ENCODE results near the gene SCUBE1.

SCUBE1 gene

DNA sequence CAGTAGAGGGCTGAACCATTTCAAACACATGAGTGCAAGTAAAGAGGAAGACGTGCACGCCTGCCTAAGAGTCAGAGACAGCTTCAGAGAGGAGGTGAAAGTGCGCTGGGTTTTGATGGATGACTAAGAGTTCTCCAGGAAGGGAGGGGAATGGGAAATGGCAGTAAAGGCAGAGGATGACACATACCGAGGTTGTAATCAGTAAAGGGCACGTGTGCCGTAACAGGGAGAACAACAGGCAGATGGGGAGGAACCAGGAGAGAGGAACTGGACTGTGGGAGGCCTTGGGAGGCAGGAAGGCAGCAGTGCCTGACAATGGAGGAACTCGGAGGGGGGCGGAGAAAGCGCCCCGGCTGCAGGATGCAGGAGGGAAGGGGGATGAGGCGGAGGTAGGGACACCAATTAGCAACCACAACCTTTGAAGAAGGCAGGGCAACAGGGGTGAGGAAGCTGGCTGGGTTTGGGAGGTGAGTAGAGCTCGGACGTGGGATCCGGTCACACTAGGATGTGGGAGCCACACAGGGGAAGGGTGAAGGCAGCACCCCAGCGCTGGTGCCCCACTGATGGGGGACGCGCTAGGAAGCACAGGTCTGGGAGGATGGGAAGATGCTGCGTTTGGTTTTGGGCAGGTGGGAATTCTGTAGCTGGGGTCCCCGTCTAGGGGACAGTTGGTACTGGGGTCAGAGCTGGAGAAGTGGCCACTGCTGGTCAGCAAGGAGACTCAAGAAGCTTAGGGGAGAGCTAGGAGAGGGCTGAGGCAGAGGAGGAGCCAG, 67.4 kb downstream of the SCUBE1 start:
- DNase-seq = peak; percentile 46

DNA sequence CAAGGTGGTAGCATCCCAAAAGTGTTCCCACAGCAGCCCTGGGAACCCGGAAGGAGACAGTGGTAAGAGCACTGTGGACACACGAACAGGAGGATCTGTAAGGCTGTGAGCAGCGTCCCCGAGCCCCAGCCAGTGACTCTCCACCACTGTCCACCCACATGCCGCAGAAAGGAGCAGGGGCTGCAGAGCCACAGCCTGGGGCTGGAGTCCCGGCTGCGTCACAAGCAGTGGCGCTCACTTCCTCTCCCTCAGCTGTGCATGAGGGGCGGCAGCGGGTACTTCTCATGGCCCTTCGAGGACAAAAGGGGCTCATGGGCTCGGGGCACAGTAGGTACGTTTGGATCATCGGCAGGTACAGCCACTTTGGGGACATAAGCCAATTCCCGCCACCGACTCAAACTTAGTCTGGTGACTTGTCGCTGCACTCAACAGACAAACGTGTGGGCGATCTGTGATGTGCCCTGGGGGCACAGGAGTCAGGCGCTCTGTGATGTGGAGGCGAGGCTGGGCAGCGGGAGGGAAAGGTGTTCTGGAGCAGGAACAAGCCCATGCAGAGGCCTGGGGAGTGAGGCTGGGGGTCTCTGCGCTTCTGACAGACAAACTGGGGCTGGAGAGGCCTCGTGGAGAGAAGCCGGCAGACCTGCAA, 68.5 kb downstream of the SCUBE1 start:
- no peak for DNase-seq

DNA sequence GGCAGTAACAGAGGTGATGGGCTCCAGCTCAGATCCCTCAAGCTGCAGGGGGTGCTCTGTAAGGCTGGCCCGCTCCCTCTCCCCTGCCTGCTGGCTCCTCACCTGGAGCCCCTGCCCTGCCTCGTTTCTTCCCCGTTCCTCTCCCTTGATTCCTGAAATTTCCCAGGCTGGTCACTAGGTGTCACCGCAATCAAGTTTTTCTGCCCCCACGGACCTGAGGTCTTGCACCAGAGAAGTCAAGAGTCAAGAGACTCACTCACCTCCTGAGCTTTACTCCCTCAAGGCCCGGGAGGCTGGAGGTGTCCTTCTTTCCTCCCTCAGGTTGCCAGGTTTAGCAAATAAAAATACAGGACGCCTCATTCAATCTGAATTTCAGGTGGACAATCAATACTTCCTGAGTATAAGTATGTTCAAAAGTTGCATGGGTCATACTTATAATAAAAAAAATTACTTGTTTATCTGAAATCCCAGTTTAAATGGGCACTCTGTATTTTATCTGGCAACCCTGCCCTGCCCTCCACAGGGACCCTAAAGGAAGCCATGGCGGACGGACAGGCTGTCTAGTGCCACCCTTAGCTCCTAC, 69.2 kb downstream of the SCUBE1 start:
- DNase-seq = peak; percentile 77

DNA sequence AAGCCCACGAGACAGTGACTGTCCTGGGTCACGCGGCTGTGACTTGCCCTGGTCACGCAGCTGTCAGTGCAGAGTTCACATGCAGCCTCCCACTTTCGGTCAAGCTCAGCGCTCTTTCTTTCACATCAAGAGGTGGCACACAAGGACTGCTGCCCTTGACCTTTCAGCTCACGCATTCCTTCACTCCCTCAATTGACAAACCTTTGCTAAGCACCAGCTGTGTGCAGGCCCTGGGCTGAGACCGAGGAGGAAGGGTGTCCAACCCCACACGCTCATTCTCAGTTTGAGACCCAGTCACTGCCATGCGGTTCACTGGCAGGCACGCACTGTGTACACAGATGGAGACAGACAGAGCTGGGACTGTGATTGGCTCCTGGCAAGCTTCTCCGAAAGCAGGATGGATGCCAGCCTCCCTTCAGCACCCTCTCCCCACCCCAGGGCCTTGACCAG, 70.3 kb downstream of the SCUBE1 start:
- no peak for DNase-seq

DNA sequence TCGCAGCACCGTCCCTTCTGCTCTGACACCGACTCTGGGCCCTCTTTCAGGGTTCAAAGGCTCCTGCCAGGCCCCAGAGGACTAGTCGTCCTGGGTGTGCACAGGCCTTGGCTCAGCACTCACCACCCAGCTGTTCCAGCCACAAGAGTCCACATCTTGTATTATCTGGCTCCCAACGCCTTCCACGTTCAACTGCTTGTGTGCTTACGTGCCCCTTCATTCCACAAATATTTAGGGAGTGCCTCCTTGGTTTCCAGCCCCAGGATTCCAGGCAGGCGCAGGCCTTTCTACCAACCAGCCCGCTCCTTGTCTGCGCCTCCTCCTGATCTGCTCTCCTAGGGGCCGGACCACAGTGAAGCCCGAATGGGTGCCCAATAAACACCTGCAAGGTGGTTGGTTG, 70.9 kb downstream of the SCUBE1 start:
- no peak for DNase-seq

DNA sequence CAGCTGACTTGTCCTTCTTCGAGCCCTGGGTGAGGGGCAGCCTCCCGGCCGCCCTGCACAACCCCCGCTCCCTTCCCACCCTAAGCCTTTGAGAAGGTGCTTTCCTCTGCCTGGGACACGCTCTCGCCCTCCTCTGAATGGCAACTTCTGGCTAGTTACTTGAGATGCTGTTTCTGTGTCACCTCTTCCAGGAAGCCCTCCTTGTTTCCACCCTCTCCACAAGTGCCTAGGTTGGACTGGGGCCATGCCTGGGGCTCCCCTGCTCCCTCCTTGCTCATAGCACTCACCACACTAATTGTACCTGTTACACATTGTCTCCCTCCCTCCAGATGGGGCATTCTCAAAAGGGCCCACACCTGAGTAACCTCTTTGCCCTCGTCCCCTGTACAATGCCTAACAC, 72.2 kb downstream of the SCUBE1 start:
- no peak for DNase-seq

DNA sequence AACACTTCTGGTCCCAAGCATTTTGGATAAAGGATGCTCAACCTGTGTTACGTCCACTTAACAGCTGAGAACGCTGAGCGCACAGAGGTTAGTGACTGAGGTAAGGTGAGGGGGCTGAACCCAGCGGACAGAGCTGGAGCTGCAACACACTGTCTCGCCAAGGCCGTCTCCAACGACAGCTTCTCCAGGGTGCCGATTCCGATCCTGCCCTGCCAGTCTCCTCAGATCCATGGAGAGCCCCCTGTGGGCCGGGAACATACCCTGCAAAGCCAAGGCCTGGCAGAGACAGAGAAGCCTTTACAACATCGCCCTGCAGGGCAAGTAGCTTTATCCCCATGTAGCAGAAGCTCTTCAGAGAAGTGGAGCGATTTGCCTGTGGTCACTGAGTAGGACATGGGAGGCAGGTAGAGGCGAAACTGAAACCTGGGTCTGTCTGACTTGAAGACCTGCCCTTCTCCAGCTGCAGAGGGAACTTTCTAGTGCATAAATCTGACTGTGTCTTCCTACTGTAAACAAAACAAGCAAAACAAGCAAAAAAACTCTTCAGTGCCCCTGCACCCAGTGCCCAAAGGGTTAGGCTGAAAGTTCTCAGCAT, 72.8 kb downstream of the SCUBE1 start:
- peak; percentile 31 for DNase-seq

DNA sequence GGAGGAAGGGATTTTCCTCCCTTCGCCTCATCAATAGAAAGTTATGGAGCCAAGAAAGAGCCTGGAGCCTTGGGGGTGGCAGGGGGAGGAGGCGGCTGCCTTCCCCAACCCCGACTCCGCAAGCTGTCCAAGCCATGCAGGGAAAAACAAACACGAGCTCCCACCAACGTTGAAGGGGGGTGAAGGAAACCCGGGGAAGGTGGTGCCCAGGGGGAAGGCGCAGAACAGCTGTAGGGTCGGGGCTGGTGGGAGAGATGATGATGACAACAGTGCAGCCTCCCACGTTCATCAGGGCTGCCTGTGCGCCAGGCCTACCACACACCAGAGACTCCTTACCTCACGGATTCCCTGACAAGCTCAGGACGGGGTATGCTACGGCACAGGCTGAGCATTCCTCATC, 73.5 kb downstream of the SCUBE1 start:
- no peak for DNase-seq

DNA sequence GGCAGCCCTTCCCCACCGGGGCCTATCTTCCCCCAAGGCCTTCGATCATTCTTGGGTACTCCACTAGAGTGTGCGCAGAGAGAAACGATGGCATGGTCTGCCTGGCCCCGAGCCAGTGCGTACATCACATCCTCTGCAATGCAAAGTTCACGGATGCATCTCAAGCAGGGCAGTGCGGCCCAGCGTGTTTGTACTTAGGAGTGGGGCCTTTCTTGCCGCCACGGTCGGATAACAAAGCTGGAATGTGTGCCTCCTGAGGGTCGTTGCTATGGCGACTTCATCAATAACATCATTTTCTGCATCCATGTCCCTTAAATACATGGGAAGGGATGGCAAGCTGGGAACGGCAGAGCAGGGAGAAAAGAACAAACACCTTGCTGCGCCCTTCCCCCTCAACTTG, 73.9 kb downstream of the SCUBE1 start:
- DNase-seq = no peak

DNA sequence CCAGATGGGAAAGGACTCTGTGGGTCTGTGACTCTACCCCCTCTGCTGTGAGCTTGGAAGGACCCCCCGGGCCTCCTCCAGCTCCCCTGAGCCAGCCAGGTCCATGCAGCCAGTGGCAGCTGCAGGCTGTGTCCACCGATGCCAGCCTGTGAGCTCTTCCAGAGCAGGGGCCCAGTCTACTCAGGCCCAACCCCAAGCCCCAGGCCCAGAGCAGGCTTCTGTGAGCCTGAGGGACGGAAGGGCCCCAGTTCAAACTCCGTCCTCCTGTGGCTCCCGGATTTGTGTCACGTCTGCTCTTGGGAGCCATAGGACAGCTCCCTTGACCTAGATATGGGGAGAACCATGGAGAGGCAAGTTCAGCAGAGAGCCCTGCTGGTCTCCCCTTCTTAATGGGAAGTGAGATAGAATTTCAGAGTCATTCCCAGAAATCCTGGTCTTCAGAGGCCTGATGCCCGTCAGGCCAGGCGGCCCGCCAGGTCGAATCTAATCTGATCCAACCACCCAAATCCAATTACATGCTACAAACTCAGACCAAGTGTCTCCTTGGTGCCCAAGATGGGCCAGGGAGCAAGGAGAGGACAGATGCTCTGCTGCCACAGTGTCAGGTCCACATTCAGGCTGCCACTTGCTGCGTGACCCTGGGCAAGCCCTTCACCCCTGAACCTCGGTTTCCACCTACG, 75.1 kb downstream of the SCUBE1 start:
- no peak for DNase-seq

DNA sequence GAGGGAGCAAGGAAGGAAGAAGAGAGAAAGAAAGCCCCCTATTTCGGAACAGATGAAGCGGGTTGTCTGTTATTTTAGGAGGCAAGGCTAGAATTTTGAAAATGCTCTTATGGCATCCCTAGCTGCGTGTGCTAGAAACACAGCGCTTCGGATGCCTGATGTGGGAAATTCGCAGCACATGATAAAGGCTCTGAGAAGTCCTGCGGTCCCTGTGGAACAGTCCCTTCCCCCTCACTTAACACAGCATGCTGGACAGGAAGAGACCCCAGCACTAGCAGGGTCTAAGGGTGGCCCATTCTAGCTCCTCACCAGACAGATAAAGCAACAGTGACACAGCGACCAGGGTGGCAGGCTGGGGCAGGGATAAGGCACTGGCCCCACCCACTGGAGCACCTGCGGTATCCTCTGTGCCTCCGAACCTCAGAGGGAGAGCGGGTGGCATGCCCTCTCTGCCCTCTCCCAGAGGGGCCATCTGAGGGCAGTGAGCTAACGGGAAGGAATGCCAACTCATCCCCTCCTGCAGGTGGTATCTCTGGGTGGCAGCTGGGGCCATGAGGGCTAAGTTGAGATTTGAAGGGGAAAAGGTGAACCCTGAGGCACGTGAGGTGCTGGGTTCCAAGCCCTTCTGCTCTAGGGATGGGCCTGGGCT, 75.7 kb downstream of the SCUBE1 start:
- no peak for DNase-seq

DNA sequence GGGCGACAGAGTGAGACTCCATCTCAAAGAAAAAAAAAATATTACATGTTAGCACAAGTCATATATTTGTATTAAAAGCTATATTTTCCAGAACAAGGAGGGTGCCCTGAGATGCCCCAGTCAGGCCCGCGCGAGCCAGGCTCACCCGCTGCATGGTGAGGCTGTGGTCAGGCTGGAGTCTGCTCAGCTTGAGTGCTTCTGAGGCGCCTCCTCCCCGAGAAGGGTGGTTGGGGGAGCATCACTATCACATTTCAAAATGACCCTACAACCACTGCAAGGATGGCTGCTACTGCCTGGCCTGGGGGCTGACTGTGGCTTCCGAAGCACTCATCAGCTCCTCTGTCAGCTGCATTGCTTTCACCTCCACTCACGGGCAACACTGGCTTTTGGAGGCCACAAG, 77.1 kb downstream of the SCUBE1 start:
- DNase-seq = no peak

DNA sequence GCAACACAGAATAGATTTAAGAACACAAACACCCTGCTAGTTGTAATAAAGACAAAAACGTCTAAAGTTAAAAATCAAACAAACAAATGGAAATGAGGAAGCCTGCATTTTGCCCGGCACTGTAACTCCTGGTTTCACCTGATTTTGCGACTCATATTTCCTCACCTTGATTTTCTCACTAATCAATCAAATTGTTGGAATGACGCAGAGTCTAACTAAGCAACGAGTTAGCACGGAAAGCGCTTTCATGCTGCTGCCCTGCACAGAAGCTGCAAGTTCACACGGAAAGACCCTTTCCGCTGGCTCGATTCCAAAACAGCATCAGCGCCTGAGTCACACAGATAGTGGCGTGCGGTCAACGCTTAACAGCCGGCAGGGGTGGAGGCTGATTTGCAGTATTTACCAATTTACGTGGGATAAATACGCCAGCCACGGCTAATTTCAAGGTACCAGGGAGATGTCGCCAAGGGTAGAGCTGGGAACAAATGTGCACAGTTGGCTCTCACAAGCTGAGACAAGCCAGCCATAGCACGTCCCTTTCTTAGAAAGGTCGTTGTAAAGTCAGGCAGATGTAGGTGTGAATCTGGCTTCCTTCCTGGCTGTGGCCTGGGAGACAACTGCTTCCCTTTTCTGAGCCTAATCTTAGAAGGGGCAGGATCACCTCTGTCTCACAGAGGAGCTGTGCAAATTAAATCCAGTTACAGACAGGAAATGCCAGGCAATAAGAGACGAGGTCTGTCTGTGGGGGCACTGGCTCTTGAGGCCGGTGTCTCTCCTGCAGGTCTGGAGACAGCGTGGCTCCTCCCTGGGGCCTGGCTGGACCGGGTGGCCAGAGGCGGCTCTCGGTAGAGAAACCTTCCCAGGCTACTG, 79.3 kb downstream of the SCUBE1 start:
- DNase-seq = peak; percentile 97

DNA sequence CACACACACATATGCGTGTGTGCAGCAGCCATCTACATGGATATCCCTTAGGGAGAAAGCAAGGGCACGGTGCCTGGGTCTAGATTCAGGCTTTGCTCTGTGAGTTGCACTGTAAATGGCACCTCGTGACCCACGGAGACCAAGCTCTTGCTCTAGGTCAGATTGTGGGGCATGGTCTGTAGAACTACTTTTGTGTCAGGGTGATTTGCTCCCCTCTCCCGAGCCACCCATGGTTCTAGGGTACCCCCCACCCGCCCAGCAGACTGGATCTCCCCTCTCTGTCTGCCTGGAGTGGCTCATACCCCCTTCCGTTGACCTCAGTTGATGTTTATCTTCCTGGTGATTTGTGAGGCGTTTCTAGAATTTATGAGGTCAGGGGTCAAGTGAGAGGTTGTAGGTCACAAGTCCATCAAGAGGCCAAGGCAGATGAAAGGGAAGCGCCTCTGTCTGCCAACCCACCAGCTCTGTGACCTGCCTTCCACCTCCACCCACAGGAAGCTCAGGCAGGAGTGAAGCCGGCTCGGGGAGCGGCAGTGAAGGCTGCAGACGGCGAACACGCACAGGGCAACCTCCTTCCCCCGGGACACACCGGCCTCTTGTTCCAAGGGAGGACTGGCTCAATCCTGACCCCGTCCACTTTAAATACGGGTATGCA, 80.1 kb downstream of the SCUBE1 start:
- DNase-seq = peak; percentile 71

DNA sequence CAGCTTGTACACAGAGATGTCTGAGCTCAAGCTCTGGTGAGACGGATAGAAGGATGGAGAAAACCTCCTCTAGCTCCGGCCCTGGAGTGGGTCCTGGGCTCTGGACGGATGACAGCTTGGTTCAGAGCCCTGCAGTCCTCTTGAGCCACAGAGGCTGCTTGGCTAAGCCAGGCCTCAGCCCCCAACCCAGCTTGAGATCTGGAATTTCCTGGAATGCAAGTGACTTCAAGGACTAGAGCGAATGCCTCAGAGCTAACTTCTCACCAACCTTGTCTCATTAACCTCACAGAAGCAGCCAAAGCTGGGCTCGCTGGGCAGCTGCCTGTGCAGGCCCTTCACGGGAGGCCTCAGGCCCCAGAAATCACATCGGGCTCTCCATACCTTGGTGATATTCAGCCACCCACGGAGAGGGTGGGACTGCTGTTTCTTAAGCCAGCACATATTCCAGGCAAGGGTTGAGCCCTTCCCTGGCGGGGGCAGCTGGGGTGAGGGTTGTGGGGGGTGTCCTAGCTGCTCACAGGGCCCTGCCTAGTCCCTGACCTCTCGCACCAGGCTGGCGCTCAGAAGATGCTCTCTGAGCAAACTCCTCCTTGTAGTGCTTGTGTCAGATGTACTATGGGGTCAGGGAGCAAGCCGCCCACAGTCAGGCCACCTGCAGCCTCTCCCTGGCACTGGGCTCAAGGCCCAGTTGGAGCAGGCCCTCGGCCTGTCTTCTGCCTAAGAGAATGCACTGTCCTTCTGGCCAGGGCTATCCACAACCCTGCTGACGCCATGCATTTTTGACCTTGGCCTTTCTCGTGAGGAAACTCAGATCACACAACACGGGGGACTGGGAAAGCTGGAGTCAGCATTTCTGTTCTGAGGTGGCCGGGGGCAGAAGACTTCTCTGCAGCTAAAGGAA, 82.6 kb downstream of the SCUBE1 start:
- no peak for DNase-seq

DNA sequence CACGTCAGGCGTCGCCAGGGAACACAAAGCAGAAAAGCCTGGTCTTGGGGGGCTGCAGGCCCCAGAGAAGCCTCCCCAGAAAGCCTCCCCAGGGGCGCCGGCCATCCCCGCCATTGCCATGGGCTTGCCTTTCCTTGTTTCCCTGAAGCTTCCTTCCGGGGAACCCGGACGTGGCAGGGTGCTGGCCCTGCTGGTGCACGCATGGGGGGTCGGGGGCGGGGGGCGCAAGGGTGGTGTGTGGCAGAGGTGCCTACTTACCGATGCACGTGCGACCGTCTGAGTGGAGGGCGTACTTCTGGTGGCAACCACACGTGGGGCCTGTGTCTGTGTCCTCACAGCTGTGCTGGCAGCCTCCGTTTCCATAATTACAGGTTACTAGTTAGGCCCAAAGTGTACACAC, 85.2 kb downstream of the SCUBE1 start:
- peak; percentile 82 for DNase-seq

DNA sequence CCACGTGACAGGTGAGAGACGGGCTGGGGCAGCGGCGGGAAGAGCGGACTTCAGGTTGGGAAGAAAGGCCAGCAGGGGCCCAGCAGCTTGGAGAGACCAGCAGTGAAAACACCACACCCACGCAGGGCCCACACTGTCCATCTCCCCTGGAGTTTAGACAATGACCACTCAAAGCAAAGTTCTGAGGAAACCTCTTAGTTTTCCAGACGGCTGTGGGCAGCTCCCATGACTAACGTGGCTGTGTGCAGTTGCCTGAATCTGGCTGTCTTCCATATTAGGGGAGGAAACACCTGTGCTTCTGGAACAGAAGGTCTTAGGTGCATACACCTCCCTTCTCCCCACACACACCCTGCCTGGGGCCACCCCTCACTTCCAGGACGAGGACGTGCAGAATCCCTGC, 85.6 kb downstream of the SCUBE1 start:
- peak; percentile 90 for DNase-seq

DNA sequence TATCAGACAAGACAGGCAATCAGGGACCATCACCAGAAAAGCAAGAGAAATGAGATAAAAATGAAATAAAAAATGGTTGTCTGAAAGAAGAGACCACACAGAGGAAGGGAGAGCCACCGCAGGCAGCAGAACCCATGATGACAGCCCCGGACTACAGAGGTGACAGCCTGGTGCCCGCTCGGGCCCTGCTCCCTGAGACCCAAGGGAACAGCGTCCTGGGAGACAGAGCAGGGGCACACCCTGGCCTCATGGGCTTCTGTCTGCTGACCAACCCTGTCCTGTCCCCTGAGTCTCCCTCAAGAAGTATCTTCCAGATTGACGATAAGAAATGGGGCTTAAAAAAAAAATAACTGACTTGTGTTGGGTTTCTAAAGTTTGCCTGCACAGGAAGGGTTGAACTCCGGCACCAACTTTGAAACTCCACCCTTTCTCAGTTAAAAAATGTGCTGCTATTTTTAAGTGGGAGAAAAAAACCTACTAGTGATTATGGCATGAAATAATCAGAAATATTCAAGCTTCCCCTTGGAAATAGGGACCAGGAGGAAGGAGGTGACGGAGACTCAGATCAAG, 86.1 kb downstream of the SCUBE1 start:
- no peak for DNase-seq

DNA sequence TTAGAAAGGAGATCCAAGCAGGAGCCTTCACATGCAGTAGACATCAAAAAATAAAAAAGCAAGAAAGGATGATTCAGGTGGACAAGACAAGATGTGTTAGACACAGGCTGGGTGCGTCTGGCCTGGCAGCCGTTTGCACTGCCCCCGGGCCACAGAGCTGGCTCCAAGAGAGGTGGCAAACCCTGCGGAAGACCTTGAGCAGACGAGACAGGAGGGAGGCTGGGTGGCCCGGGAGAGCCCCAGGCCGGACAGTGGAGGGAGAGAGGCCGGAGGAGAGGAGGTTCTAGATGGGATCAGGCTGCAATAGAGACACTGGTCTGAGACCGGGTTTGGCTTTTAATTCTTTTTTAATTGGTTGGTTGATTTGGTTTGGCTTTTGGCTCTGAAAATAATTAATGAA, 86.6 kb downstream of the SCUBE1 start:
- DNase-seq = no peak

DNA sequence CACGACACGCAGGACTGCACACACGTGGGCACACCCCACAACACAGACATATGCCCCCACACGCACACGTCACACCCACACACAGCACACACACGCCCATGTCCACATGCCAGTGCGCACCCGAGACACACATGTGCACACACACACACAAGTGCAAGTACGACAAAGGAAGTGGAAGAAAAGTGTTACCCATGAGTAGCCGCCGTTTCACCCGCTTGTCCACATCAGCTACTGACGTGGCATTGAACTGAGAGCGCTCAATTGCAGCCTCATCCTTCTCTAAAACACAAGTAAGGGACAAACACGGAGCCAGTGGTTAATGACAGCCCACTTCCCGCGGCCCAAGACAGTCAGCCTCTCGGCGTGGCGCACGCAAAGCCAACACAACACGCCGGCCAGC, 87.9 kb downstream of the SCUBE1 start:
- no peak for DNase-seq
